NCI-H510A treated with DMSO at 0.1 percent for 48 hours (cell line): ENCODE data around the gene ODAD4.
A peak's percentile ranks its signal among the peaks of the same experiment; 100 is the strongest.

ENCODE experiments used
- DNase-seq: peaks from one replicate; lab custom pipeline; 2025; lab: John Stamatoyannopoulos, UW

The ODAD4 gene

GRCh38 chr17:41971721-41972523 is 41.5 kb downstream of the ODAD4 start:
- no peak for DNase-seq

GRCh38 chr17:41972571-41973407 is 42.4 kb downstream of the ODAD4 start:
- DNase-seq = peak; percentile 39

GRCh38 chr17:41973408-41973811 is 43.0 kb downstream of the ODAD4 start:
- DNase-seq = no peak

GRCh38 chr17:41974031-41974430 is 43.6 kb downstream of the ODAD4 start:
- no peak for DNase-seq

GRCh38 chr17:41974658-41975057 is 44.2 kb downstream of the ODAD4 start:
- DNase-seq = no peak

GRCh38 chr17:41975099-41976083 is 45.0 kb downstream of the ODAD4 start:
- DNase-seq = no peak

- no peak for DNase-seq
Measured at GRCh38 chr17:41976142-41976768, 45.8 kb downstream of the ODAD4 start.

GRCh38 chr17:41977991-41978390 is 47.6 kb downstream of the ODAD4 start:
- no peak for DNase-seq

GRCh38 chr17:41982026-41982760 is 51.8 kb downstream of the ODAD4 start:
- no peak for DNase-seq

- no peak for DNase-seq
Measured at GRCh38 chr17:41984454-41984853, 54.0 kb downstream of the ODAD4 start.

GRCh38 chr17:41985919-41986318 is 55.5 kb downstream of the ODAD4 start:
- DNase-seq = no peak

- DNase-seq = no peak
Measured at GRCh38 chr17:41986634-41987033, 56.2 kb downstream of the ODAD4 start.

GRCh38 chr17:41987642-41988041 is 57.2 kb downstream of the ODAD4 start:
- no peak for DNase-seq

- DNase-seq = no peak
Measured at GRCh38 chr17:41988418-41988817, 58.0 kb downstream of the ODAD4 start.

GRCh38 chr17:41989702-41990419 is 59.4 kb downstream of the ODAD4 start:
- no peak for DNase-seq

- DNase-seq = no peak
Measured at GRCh38 chr17:41992576-41992975, 62.2 kb downstream of the ODAD4 start.

- DNase-seq = no peak
Measured at GRCh38 chr17:41996855-41997164, 66.4 kb downstream of the ODAD4 start.

- no peak for DNase-seq
Measured at GRCh38 chr17:41998497-41998896, 68.1 kb downstream of the ODAD4 start.

- DNase-seq = no peak
Measured at GRCh38 chr17:42000413-42001133, 70.2 kb downstream of the ODAD4 start.

GRCh38 chr17:42001729-42002128 is 71.3 kb downstream of the ODAD4 start:
- no peak for DNase-seq
